GM12892 (cell line): ENCODE results near the gene MXD4.

Experiments used
- DNase-seq: peaks from one replicate; pipeline ENCODE4 v3.0.0; 2011; ENCODE audit not compliant: insufficient read length
- FAIRE-seq: peaks from 2 replicates; lab custom pipeline; 2011; peaks lifted over from hg19 to GRCh38; lab: Jason Lieb, UNC
- POLR2A ChIP-seq: IDR thresholded peaks from 2 replicates; pipeline ENCODE4 v1.6.1; 2011; ENCODE audit warnings: low read depth, low read length, control low read depth
- POLR2AphosphoS5 ChIP-seq: IDR thresholded peaks from 2 replicates; pipeline ENCODE4 v1.6.1; 2011; ENCODE audit warnings: low read depth, low read length, control low read depth
- TAF1 ChIP-seq: IDR thresholded peaks from 2 replicates; pipeline ENCODE4 v1.6.1; 2011; ENCODE audit warnings: low read depth, mild to moderate bottlenecking, control low read depth, low read length, borderline replicate concordance

The MXD4 gene

DNA sequence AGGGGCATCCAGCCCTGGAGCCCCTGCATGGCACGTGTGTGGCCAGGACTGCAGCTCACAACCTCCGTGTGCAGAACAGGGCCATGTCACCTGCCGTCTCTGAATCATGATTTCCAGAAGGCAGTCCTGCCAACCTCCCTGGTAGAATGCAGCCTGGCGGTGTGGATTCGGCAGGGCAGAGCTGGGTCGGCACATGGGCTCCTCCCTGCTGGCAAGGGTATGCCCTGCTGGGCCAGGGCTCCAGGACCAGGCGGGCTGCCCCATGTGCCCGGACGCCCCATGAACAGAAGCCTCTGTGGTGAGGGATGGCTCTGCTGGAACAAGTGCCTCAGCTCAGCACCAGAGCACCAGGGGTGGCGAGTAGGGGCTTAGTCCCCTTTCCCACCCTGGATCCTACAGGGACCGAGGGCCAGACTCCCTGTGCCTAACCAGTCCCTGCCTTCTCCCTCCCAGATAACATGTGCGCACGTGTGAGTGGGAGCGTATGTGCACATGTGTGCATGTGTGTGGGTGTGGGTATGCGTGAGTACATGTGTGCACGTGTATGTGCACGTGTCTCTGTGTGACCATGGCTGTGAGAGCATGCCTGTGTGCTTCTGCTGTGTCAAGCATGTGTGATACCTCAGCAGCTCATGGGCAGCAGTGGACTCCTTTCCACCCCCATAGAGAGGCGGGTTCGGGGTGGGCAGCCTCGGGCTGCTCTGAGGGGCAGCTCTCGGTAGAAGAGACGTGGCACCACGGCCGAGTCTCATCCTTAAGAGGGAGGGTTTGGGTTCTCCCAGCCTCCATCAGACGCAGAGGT is 10.3 kb upstream of the MXD4 start:
- FAIRE-seq: no peak
- TF ChIP-seq POLR2A (no peak), TAF1 (no peak), POLR2AphosphoS5 (no peak)
- DNase-seq: no peak

DNA sequence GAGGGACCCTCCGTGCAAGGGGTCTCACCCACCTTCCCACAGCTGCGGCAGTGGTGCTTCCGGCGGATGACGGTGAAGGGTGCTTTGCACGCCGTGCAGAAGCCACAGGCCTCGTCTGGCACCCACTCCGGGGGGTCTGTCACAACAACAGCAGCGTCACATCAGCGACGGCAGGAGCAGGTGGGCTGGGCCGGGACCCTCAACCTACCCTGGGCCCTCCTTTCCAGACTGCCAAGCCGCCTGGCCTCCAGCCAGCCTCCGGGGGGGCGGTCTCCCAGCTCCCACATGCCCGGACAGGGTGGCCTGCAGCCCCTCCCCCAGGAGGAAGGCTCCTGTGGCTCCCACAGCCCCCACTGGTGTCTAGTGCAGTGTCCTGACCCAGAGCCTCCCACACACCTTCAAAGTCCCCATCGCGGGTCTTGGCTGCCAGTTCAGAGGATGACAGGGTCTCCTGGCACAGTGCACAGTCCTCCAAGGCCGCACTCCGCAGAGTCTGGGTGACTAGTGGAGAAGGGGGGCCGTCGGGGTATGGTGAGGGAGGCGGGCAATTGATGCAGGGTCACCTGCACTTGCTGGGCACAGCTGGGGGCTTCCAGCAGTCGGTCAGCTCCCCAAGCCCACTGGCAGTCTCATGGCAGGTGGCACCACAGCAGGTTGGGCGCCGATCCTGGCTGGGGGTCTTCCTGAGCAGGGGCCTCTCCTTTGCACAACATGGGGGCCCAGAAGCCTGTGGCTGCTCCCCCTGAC is 9.5 kb upstream of the MXD4 start:
- TF ChIP-seq POLR2A: no peak
- no peak for TF ChIP-seq POLR2AphosphoS5
- TF ChIP-seq TAF1: no peak
- DNase-seq (no peak), FAIRE-seq (no peak)

DNA sequence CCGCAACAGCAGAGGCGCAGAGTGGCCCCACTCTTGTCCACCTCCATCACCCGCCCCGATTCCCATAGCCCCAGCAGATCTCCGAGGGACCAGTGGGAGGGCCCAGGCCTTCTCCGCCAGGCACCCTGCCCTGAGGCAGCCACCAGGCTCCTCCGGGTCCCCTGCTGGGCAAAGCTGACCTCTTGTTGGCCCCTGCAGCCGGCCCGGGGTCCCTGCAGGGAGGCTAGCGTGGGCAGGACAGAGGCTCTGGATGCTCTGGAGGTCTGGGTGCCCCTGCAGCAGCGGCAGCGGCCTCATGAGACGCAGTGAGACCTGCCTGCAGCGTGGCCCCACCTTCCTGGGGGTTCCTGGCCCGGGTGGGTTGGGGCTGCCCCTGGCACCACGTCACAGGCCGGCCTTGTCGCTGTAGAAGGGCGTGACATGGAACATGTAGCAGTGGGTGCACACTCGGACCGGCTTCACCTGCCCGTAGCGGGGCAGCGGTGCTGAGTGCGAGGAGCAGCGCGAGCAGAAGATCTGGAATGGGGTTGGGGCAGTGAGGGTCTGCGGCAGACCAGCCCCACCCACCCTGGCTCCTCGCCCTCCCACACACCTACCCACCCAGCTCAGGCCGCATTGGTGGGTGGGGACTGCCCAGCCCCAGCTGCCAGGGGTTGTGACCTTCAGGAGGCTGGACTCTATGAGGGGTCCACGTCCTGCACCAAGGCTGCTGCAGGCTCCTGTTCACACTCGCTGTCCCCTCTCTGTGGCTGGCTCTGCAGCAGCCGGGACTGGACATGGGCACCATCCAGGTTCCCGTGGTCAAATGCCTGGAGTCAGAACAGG is 8.6 kb upstream of the MXD4 start:
- TF ChIP-seq POLR2A (no peak), TAF1 (no peak), POLR2AphosphoS5 (no peak)
- no peak for DNase-seq
- FAIRE-seq: no peak

DNA sequence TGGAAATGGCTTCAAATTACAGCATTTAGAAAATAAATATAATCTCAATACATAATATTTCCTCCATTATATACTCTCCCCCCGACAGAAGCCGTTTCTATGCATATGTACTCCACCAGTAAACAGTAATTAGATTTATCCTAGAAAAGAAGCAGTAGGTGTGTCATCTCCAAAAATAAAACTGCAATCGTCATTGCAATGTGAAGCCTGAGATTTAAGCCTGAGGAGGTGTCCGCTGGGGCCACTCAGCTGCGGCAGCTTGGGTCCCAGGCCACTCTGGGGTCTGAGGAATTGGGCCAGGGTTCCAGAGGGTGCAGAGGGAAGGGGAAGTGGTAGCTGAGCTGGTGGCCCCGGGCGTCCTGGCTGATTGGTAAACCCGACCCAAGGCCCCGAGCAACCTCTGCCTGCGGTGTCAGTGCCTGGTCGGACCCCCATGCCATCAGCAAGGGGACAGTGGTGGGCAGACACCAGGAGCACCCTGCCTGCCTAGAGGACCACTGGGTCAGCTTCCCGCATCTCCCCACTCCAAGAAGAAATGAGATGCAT is 7.8 kb upstream of the MXD4 start:
- no peak for FAIRE-seq

DNA sequence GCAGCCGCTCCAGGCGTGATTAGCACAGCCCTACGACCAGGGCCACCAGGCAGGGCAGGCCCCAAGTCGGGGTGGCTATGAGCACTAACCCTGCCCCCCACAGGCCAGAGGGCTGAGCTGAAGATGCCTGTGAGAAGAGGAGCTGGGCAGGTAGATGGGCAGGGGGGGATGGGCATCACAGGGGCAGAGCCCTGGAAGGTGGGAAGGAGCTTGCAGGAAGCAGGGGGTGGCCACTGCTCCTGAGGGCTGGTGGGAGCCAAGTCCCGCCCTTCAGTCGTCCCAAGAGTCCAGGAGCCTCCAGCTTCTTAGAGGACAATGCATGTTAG is 7.3 kb upstream of the MXD4 start:
- DNase-seq (no peak), FAIRE-seq (no peak)
- no peak for TF ChIP-seq TAF1
- TF ChIP-seq POLR2A: no peak
- no peak for TF ChIP-seq POLR2AphosphoS5

More for the DNA sequence above, 7.8 kb upstream of the MXD4 start:
- DNase-seq: no peak
- TF ChIP-seq TAF1: no peak
- no peak for TF ChIP-seq POLR2AphosphoS5
- no peak for TF ChIP-seq POLR2A

DNA sequence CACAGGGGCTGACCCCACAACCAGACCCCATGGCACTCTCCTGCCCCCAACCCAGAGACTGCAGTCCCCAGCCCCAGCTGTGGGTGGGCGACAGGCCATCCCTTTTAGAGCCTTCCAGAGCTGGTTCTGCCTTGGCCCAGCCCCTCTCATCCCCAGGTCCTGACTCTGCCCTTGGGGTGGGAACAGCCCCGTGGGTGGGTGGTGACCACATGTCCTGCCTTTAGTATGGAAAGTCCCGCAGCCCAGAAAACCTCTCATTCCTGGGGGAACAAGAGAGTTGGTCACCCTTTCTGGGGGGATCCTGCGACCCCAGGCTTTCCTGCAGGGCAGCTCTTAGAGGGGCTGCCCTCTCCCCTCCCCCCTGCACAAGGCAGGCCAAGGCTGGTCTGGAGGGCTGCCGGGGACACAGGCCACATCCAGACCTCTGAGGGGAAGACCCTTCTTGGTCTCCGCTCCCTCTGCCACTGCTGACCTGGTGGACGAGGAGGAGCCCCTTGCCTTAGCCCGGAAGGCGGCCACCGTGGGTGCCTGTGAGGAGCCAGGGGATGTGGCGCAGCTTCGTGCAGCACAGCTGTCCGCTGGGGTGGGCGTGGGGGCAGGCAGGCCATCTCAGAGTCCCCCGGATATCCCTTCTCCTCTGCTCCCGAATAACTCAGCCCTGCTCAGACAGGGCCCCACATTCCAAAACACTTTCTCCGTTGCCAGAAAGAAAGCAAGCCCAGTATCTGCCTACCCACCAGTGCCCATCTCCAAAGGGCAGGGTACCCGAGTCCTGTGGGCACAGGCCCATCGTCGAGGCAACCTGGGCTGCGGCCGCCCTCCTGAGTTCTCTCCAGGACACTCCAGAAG is 6.7 kb upstream of the MXD4 start:
- FAIRE-seq: no peak
- DNase-seq: no peak
- TF ChIP-seq TAF1 (no peak), POLR2AphosphoS5 (no peak), POLR2A (no peak)

DNA sequence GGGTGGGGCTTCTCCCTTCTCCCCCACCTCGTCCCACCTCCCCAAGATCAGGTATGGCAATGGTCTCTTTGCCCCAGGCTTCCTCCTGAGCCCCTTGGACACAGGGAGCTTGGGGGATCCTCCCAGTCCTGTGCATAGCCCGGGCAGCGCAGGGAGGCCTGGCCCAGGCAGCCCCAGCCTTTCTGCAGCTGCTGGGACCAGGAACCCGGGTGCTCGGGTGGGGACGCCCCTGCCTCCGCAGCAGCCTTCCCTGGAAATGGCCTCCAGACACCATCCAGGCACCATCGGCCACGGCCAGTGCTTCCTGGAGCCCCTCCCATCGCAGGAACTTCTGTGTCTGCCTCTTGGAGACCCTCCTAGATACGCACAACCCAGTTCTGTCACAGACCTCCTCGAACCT is 5.9 kb upstream of the MXD4 start:
- DNase-seq (no peak), FAIRE-seq (no peak)
- TF ChIP-seq POLR2AphosphoS5: no peak
- TF ChIP-seq POLR2A: no peak
- no peak for TF ChIP-seq TAF1

DNA sequence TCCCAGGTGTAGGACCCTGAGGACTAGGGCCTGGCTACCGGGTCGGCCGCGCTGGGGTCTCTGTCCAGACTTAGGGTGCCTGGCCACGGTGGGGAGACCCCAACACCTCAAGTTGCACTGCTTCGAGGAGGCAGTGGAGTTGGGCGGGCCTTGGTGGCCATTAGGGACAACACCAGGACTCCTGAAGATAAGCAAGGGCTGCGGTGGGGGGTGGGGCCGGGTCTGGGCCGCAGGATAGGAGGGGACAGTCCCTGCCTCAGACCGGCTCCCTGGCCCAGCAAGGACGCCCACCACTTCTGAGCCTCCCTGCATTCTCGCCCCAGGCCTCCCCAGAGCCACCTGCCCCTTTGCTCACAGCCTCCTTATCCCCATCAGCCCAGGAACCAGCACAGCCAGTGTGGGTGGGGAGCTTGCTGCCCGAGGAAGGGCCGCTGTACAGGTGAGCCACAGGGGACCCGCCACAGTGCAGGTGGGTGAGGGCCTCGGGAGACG is 5.5 kb upstream of the MXD4 start:
- no peak for TF ChIP-seq TAF1
- TF ChIP-seq POLR2A: no peak
- TF ChIP-seq POLR2AphosphoS5: no peak
- no peak for FAIRE-seq
- DNase-seq: no peak

DNA sequence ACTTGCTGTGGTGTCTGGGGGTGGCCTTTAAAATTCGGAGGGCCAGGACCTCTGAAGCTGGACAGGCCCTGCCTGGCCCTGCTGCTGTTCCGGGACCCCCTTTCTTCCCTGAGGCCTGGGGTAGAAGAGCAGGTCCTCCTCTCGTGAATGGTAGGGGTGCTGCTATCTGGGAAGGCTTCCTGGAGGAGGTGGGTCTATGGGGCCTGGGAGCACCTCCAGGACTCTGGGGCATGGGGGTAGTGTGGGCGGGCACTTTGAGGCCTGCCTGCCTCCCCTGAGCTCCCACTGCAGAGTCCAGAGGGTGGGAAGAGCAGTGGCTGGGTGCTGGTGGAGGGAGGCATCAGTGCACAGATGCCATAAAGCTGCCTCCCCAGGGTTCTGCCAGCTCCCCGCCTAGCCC is 4.9 kb upstream of the MXD4 start:
- no peak for DNase-seq
- no peak for FAIRE-seq
- no peak for TF ChIP-seq POLR2A
- no peak for TF ChIP-seq TAF1
- TF ChIP-seq POLR2AphosphoS5: no peak

DNA sequence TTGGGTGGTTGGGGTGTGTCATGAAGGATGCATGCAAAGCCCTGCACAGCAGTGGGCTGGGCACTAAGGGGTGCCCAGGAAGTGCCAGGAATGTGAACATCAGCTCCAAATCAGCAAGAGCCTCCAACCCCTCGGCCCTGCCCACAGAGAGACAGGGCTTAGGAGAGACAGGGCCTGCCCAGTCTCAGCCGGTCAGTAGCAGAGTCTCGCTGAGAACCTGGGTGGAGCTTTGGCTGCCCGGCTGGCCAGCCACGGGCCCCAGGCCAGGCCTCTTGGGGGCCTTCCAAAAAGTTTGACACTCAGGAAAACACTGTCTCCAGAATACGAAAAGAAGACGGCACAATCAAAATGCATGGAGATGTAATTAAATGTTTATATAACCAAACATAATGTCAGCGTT is 4.3 kb upstream of the MXD4 start:
- no peak for TF ChIP-seq POLR2AphosphoS5
- TF ChIP-seq TAF1: no peak
- no peak for TF ChIP-seq POLR2A
- no peak for FAIRE-seq
- no peak for DNase-seq
